Pulmonary artery endothelial cell (primary cell): ENCODE results near the gene P3H3. TPM values are rescaled to one million over a fixed set of nuclear protein-coding genes. Genes with fewer than 3 reads are reported as not detected.

Source experiments
- DNase-seq: peaks from one replicate; pipeline ENCODE4 v3.0.0-alpha.2; 2011; ENCODE audit warnings: low read depth, low spot score
- total RNA-seq: library from RNA; depleted of rRNA; stranded (reverse); fragments of >200 nt; gene quantifications from 2 replicates; pipeline ENCODE4 v1.2.3, GENCODE V29; 2014

The P3H3 gene
- total RNA-seq, 1 donor from 2014 or later: 83.1 TPM

DNA sequence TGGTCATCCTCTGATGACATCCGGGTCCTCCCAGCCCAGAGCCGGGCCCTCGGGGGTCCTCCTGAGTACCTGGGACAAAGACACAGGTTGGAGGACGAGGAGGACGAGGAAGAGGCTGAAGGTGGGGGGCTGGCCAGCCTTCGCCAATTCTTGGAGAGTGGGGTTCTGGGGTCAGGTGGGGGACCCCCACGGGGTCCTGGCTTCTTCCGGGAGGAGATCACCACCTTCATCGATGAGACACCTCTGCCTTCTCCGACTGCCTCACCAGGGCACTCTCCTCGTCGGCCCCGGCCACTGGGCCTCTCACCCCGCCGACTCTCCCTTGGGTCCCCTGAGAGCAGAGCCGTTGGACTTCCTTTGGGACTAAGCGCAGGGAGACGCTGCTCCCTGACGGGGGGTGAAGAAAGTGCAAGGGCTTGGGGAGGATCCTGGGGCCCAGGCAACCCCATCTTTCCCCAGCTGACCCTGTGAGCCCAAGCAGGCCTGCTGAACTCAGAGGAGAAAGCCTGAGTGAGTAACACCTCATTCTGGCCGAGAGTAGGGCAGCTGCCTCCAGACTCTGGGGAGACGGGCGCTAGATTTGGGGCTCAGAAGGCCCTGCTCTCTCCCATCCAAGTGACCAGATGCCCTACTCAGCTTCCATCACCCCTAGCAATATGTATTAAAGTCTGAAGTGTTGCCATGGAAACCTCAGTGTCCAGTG lies 1.3 kb upstream of the P3H3 start:
- DNase-seq: no peak

DNA sequence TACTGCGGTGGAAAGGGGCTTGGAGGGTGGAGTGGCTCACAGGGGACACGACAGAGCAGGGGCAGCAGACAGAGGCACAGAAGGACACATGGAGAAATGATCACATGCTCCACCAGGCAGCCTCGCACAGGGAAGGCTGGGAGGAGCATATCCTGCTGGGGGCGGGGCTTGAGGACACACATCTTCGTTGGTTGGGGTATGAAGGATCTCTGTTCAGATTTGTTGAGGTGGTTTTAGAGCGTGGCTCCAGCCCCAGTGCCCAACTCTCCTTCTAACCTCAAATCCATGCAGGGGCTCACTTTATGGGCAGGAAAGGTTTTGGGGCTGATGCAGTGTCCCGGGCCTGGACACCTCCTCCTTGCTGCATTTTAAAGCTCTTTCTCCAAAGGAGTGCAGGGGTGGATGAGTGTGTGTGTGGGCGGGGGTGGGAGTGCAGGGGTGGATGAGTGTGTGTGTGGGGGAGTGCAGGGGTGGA lies 733 bp upstream of the P3H3 start:
- no peak for DNase-seq

DNA sequence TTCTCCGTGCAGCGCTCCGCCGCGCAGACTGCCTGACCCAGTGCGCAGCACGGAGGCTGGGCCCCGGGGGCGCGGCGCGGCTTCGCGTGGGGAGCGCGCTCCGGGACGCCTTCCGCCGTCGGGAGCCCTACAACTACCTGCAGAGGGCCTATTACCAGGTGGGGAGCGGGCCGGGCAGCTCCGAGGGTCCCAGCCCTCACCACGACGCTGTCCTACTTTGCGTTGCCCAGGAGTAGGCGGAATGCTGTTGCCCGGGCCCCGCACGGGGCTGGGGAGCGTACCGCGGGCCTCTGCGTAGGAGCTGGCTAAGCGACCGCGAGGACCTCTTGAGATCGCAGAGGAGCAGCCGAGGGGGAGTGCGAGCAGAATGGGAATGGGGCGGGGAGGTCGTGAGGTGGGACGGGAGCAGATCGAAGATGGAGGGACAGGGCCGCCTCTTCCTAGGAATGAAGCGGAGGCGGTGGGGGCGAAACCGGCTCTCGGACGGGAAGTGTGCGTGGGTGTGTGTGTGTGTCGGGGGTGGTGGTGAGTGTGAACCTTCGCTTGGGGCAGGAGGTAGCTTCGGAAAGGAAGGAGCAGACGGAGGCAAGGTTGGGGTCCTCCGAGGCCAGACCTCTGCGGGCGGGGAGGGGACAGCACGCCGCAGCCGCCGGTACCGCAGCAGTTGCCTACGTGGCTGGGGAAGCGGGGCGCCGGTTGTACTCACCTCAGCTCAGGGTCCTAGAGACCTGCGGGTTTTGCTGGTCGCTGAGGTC lies 751 bp downstream of the P3H3 start:
- DNase-seq: no peak

DNA sequence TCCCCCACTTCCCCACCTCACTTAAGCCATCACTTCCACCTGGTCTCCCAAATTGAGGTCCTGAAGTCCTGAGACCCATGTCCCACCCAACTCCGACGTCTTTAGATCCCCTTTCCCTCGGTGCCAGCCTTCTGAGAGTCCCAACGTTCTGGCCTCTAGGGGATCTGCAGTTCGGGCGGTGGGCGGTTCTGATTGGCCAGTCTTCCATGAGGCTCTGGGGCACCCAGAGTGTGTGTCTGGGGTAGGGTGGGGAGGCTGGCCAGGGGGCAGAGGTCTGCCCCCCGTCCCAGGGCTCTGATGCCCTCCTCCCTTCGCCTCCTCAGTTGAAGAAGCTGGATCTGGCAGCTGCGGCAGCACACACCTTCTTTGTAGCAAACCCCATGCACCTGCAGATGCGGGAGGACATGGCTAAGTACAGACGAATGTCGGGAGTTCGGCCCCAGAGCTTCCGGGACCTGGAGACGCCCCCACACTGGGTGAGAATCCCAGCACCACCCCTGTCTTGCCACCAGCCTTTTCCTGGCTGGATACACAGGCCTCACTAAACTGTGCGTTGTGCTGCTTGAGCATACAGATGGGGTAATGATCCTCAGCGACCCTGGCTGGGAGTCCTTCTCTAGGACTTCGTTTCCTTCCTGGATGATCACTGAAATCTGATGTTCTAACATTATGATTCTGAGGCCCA lies 1.5 kb downstream of the P3H3 start:
- no peak for DNase-seq

DNA sequence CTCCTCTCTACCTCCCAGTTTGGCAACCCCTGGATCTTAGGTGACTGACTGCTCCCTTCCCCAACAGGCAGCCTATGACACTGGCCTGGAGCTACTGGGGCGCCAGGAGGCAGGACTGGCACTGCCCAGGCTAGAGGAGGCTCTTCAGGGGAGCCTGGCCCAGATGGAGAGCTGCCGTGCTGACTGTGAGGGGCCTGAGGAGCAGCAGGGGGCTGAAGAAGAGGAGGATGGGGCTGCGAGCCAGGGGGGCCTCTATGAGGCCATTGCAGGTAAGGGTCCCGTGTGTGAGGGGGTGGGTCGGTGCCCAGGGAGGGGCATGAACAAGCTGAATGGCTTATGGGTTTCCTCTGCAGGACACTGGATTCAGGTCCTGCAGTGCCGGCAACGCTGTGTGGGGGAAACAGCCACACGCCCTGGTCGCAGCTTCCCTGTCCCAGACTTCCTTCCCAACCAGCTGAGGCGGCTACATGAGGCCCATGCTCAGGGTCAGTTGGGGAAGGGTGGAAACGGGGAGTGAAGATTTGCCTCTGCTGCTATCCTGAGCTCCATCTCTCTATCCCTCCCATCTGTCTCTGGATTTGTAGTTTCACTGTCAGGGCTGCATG lies 2.2 kb downstream of the P3H3 start:
- no peak for DNase-seq

DNA sequence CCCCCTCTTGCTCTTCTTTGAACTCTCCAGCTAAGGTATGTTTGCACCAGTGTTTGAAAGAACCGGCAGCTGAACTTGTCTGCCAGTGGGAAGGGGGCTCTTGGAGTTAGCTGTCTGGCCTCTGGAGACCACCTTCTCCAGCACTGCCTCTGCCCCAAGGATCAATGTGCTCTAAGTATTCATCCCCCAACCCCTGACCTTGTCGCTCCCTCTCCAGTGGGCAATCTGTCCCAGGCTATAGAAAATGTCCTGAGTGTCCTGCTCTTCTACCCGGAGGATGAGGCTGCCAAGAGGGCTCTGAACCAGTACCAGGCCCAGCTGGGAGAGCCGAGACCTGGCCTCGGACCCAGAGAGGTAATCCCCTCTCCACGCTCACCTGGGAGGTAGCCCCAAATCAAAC lies 2.8 kb downstream of the P3H3 start:
- DNase-seq: no peak

DNA sequence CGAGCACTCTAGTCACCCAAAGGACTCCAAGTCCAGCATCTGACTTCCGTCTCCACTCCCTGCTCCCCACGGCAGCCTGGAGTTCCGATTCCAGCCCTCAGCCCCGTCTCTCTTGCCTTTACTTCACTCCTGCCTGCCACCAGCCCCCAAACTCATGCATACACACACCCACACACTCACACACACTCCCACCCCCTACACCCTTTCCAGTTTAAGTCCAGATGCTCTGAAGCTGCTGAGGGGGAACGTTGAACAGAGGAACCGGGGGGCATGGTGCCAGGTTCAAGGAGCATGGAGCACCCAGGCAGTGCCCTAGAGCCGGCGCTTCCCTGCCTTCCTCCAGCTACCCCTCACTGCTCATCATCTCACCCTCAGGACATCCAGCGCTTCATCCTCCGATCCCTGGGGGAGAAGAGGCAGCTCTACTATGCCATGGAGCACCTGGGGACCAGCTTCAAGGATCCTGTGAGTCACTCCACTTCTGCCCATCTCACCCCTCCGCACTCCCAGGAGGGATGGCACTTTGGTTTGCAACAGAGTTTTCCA lies 3.3 kb downstream of the P3H3 start:
- DNase-seq: no peak

DNA sequence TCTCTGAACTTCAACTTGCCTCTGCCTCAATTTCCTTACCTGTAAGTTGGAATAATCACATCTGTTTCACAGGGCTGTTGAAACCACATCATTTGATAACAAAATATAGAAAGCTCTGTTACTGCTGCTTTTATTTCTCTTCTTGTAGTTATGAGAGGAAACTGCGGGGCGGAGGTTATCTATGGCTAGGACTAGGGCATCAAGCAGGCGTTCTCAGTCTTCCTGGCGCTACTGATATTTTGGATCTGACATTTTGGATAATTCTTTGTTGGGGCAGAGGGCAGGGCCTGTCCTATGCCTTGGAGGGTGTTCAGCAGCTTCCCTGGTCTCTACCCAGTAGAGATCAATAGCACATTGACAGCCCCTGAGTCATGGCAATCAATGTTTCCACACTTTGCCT lies 3.9 kb downstream of the P3H3 start:
- DNase-seq: no peak

DNA sequence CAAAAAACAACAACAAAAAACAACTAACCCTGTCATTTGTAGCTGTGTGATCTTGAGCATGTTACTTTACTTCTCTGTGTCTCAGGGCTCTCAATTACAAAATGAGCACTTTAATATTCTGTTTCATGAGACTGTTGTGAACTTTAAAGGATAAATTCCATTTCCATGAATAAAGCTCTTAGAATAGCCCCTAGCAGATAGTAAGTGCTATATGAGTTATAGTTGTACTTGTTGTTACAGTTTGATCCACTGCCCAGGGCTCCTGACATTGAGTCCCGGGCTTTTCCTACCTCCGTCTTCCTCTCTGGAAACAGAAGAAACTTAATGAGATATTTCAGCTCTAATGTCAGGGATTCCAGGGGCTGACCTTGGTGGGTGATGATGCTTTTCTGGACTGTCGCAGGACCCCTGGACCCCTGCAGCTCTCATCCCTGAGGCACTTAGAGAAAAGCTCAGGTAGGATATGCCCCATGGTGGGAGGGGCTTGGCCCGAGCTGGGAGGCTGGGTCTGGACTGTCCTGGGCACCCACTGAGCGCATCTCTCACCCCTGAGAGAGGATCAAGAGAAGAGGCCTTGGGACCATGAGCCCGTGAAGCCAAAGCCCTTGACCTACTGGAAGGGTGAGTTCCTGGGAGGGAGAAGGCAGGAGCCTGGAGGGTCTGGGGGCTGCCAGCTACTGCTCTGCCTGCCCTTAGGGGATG lies 5.1 kb downstream of the P3H3 start:
- no peak for DNase-seq

DNA sequence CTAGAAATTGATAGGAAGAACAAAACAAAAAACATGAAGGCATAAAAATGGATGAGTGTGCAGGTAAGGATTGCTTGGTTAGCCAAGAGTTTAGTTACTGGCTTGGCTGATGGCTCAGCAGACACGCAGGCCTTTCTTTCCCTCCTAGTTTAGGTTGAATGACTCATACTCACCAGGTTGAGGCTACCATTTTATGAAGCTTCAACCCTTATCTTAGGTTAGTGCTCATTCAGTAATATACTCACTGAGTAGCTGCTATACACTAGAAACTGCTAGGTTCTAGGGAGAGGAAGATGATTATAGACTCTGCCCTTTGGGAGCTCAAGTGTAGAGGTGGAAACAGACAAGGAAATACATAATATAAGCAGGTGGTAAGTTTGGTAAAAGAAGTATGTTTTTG lies 6.0 kb downstream of the P3H3 start:
- DNase-seq: no peak

DNA sequence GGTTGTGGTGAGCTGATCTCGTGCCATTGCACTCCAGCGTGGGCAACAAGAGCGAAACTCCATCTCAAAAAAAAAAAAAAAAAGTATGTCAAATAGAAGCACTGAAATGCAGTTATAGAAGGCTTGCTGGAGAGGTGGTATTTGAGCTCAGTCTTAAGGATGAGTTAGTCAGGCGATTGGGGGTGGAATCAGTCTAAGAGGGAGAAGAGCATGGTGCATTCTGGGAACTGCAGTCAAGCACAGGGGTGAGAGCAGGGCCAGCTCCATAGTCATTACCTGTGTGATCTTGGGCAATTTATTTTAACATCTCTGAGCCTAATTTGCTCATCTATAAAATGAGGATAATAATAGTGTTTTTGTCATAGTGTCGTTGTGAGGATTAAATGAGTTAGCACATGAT lies 6.7 kb downstream of the P3H3 start:
- no peak for DNase-seq

DNA sequence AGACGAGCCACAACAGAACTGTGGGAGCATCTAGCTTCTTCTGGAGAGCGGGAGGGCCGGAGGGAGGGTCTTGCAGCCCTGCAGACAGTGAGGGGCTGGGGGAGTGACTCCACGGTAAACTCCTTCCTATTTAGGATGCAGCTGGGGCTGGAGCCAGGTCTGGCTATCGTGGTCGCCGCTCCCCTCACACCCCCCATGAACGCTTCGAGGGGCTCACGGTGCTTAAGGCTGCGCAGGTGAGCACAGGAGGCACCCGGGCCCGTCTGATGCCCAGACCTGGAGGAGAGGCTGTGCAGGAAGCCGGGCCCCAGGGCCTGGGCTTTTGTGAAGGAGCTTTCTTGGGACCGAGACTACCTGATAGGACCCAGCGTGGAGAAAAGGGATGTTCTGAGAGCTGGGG lies 8.6 kb downstream of the P3H3 start:
- DNase-seq: no peak

DNA sequence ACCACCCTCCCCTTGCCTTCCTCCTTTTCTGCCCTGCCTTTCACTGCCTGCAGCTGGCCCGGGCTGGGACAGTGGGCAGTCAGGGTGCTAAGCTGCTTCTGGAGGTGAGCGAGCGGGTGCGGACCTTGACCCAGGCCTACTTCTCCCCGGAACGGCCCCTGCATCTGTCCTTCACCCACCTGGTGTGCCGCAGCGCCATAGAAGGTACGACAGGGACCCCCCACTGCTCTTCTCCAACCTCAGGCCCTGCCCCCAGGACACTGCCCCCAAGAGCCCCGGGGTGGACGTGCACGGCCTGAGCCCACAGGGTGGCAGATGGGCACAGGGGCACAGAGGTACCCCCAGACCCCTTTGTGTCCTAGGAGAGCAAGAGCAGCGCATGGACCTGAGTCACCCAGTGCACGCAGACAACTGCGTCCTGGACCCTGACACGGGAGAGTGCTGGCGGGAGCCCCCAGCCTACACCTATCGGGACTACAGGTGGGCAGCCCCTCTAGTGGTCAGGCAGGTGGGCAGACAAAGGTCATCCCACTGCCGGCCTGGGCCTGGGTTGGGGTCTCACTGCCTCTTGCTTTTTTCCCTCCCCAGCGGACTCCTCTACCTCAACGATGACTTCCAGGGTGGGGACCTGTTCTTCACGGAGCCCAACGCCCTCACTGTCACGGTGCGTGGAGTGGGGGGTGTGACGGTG lies 9.3 kb downstream of the P3H3 start:
- no peak for DNase-seq

DNA sequence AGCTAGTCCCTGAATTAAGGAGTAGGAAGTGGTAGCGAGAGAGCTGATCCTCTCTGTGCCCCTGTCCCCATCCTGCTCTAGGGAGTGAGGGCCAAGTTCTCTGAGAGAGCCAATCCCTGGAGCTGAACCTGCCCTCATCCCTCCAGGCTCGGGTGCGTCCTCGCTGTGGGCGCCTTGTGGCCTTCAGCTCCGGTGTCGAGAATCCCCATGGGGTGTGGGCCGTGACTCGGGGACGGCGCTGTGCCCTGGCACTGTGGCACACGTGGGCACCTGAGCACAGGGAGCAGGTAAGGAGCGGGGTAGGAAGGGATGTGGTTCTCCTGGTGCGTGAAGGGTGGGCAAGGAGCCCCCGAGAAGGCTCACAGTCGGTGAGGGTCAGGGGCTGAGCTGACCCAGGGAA lies 10.6 kb downstream of the P3H3 start:
- DNase-seq: no peak

DNA sequence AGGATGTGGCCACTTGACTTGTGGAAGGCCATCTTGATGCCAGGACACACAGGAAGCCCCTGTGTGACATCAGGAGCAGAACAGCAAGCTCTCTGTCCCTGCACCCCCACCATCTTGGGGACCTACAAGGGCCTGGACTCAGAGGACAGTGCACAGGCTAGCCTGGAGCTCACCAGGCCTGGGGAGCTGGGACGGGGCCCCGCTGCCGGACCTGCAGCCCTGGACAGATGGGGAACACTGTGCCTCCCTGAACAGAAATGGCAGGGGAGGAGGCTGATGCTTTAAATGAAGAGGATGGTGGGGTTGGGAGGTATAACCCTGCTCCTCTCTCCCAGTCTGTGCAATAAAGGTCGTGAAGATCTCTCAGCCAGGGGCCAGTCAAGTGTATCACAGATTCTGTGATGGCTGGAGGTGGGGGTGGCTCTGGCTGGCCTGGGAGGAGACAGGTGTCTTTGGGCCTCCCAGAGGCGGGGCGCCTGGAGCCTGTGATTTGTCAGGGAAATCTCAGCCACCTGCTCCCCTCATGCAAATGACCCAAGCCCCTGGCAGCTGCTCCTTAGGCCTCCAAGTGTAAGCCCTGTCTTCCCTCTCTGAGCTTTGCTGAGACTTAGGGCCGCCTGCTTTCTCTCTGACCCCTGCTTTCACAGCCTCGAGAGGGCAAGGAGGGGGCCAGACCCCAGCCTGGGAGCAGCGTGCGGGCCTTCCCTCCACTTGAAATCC lies 11.4 kb downstream of the P3H3 start:
- no peak for DNase-seq

DNA sequence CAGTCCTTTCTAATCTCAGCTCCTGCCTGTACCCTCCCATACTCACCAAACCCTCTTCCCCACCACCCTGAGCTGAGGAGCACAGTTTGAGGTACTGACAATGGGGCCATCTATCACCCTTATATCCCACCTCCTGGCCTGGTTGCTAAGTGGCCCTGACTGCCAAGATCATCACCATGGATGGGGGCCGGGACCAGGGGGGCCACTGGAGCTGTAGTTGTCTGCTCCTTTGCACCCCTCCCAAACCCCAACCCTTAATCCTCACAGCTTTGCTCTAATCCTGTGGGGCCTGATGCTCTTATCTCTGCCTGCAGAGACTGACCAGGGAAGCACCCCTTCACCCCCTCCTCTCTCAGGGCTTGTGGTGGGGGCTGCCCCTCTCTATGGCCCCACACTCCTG lies 12.1 kb downstream of the P3H3 start:
- no peak for DNase-seq

DNA sequence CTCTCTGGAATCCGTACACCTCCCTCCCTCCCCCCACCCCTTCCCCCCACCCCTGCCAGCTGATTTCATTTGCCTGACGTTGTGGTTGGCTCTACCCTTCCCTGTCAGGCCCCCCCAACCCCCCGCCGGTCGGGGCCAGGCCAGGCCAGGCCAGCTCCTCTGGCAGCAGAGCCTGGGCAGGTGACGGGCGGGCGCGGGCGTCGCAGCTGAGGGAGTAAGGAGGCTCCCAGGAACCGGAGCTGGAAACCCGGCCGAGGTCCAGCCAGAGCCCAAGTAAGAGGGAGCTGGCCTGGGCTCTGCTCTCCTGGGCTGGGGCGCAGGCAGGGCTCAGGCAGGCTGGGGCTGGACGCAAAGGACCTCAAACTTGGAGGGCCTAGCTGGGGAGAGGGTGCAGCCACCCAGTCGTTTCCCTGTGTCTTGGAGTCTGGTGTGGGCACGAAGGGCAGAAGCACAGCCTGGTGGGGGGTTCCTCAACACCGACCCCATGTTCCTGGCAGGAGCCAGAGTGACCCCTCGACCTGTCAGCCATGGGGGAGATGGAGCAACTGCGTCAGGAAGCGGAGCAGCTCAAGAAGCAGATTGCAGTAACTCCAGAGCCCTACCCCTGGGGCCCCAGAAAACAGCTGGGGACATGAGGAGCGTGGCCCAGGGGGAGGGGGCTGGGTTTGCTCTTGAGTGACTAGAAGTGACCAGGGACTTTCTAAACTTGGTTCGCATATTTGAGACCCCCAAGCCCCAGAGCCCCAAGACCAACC lies 12.7 kb downstream of the P3H3 start, which contains the start of gene GNB3:
Gene GNB3, plus strand, starts transcription at position 165 of the 755 bp plus-strand sequence. Its CDS starts 363 bp downstream, at position 528.
- DNase-seq: no peak

DNA sequence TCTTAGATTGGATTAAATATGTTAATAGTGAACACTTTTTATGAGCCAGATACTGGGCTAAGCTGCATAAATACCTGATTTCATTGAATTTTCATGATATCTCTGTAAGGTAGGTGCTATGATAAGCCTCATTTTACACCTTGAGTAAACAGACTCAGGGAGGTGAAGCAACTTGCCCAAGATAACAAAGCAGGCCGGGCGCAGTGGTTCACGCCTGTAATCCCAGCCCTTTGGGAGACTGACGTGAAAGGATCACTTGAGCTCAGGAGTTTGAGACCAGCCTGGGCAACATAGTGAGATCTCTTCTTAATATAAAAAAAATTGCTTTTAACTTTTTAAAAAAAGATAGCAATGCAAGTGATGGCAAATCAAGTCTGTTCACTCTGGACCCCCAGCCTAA lies 13.9 kb downstream of the P3H3 start:
- DNase-seq: no peak
